Right atrium auricular region (tissue), 2 donors: Measurements from ENCODE around the gene COL20A1. TPM values are rescaled to one million over a fixed set of nuclear protein-coding genes. Genes with fewer than 3 reads are reported as not detected.

Source experiments
- DNase-seq: peaks from one replicate; pipeline ENCODE4 v3.0.0-alpha.2; 2019; ENCODE audit warnings: low spot score
- H3K27ac ChIP-seq, 2 donors: fragments of 200-600 bp; sonication (generic); 1 replicate in 1 of 2; 2 replicates in 1 of 2; pipeline ENCODE4 v1.5.1; 2016 to 2019
- H3K27me3 ChIP-seq, 2 donors: fragments of 200-600 bp; sonication (generic); one replicate each; pipeline versions ENCODE4 v1.5.1 to v1.6.0; 2017 to 2019
- H3K36me3 ChIP-seq: fragments of 200-600 bp; sonication (generic); one replicate; pipeline ENCODE4 v1.5.1; 2016
- H3K4me1 ChIP-seq, 2 donors: fragments of 200-600 bp; sonication (generic); one replicate each; pipeline versions ENCODE4 v1.5.1 to v1.6.0; 2017 to 2019
- H3K4me3 ChIP-seq, 2 donors: fragments of 200-600 bp; sonication (generic); 1 replicate in 1 of 2; 2 replicates in 1 of 2; pipeline ENCODE4 v1.5.1; 2017 to 2019; ENCODE audit warnings: mild to moderate bottlenecking in 1 of 2, moderate library complexity in 1 of 2
- H3K9me3 ChIP-seq, 2 donors: fragments of 200-600 bp; sonication (generic); one replicate each; pipeline ENCODE4 v1.5.1; 2019
- CTCF ChIP-seq, 2 donors: fragments of 200-600 bp; sonication (generic); IDR thresholded peaks; one replicate each; pipeline ENCODE4 v1.5.1; 2019; ENCODE audit warnings: antibody characterized with exemption in 2 of 2
- total RNA-seq, 2 donors: library from RNA; depleted of rRNA; stranded (reverse); fragments of >200 nt; gene quantifications; one replicate each; pipeline ENCODE4 v1.1.0, GENCODE V29; 2016

The COL20A1 gene
- total RNA-seq, 2 donors from 2014 or later = not detected

DNA sequence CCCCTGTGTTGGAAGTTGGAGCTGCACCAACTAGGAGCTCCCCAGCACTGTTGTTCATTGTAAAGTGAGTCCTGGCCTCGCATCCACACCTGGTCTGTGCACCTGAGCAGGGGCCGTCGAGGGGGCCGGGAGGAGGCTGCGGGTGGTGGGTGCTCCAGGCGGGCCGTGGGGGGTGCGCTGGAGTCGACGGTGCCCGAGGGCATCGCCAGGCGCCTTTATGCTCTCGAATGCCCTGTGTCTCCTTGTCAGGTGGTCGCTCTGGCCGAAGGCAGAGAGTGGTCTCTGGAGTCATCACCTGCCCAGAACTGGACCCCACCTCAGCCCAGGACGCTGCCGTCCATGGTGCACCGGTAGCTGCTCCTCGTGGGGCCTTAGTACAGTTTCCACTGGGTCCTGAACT lies 16.0 kb upstream of the COL20A1 start:
- H3K4me1 ChIP-seq = peaks cover 0 to 18% of the 10 kb centered on the region in 2 donors
- no peak for DNase-seq
- TF ChIP-seq CTCF (IDR thresholded peaks at IDR 0.05) = no peak
- no peaks in the 10 kb centered on the region for H3K27me3 ChIP-seq
- H3K36me3 ChIP-seq = peaks cover 57% of the 10 kb centered on the region
- H3K9me3 ChIP-seq = no peaks in the 10 kb centered on the region
- no peak overlapping the region for H3K4me3 ChIP-seq
- H3K27ac ChIP-seq = no peak overlapping the region

GRCh38 chr20:63277466-63278272 lies 15.3 kb upstream of the COL20A1 start:
- TF ChIP-seq CTCF (IDR thresholded peaks at IDR 0.05) = no peak

DNA sequence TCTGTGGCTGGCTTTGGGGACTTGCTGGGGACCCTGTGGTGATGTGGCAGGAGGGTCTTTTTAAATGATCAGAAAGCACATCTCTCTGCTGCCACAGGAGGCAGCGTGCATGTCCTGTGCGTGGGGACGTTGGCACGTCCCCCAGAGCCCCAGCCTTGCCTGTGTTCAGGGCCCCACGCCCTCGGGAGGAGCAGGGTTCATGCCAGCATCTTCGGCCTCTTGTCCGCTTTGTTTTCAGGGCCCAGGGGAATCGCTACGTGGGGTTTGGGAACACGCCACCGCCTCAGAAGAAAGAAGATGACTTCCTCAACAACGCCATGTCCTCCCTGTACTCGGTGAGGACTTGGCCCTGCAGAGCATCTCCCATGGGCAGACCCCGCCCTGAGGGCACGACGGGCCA lies 14.3 kb upstream of the COL20A1 start:
- Histone ChIP-seq H3K4me3 (no peak overlapping the region), H3K27me3 (no peaks in the 10 kb centered on the region), H3K4me1 (peaks cover 0 to 11% of the 10 kb centered on the region in 2 donors), H3K27ac (no peak overlapping the region), H3K9me3 (no peaks in the 10 kb centered on the region), H3K36me3 (peaks cover 73% of the 10 kb centered on the region)
- no peak for TF ChIP-seq CTCF (IDR thresholded peaks at IDR 0.05)
- DNase-seq = no peak

More at GRCh38 chr20:63277466-63278272, 15.3 kb upstream of the COL20A1 start:
- Histone ChIP-seq H3K27me3 (no peaks in the 10 kb centered on the region), H3K9me3 (no peaks in the 10 kb centered on the region), H3K36me3 (peaks cover 63% of the 10 kb centered on the region), H3K4me1 (peaks cover 0 to 16% of the 10 kb centered on the region in 2 donors), H3K27ac (no peak overlapping the region), H3K4me3 (no peak overlapping the region)
- no peak for DNase-seq

DNA sequence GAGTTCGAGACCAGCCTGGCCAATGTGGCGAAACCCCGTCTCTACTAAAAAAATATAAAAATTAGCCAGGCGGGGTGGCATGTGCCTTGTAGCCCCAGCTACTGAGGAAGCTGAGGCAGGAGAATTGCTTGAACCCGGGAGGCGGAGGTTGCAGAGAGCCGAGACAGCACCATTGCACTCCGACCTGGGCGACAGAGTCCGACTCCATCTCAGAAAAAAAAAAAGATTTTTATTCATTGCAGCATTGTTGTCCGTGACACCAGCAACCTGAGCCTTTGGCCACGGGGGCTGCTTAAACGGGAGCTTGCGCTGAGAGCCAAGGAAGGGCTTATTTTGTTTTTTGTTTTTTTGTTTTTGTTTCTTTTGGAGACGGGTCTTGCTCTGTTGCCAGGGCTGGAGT lies 13.1 kb upstream of the COL20A1 start:
- peaks cover 74% of the 10 kb centered on the region for H3K36me3 ChIP-seq
- no peak overlapping the region for H3K27ac ChIP-seq
- no peak for TF ChIP-seq CTCF (IDR thresholded peaks at IDR 0.05)
- no peak for DNase-seq
- no peaks in the 10 kb centered on the region for H3K27me3 ChIP-seq
- no peaks in the 10 kb centered on the region for H3K9me3 ChIP-seq
- no peaks in the 10 kb centered on the region for H3K4me1 ChIP-seq
- H3K4me3 ChIP-seq = no peak overlapping the region

GRCh38 chr20:63280371-63280770 lies 12.6 kb upstream of the COL20A1 start:
- Histone ChIP-seq H3K27ac (no peak overlapping the region), H3K4me3 (no peak overlapping the region), H3K4me1 (no peaks in the 10 kb centered on the region), H3K27me3 (no peaks in the 10 kb centered on the region), H3K9me3 (no peaks in the 10 kb centered on the region), H3K36me3 (peaks cover 78% of the 10 kb centered on the region)
- TF ChIP-seq CTCF (IDR thresholded peaks at IDR 0.05) = no peak
- DNase-seq = no peak
